Tibial nerve (tissue), 4 donors: ENCODE data around the gene PADI3.

ENCODE experiments used
- CTCF ChIP-seq, 5 experiments: fragments of 200-600 bp in 3 of 5; fragments of 450-650 bp in 2 of 5; sonication (generic) in 3 of 5; IDR thresholded peaks; one replicate each; pipeline ENCODE4 v1.5.1; 2016 to 2019; ENCODE audit warnings: antibody characterized with exemption in 5 of 5, mild to moderate bottlenecking in 3 of 5, moderate library complexity in 2 of 5
- EP300 ChIP-seq, 2 donors: sonication (generic); formaldehyde crosslinking; IDR thresholded peaks; one replicate each; pipeline ENCODE4 v1.6.1; 2017; ENCODE audit warnings: antibody characterized with exemption in 2 of 2, mild to moderate bottlenecking in 1 of 2

GRCh38 chr1:17290553-17290952 lies 41.7 kb downstream of the PADI3 start:
- no peak for TF ChIP-seq CTCF (IDR thresholded peaks at IDR 0.05)
- no peak for TF ChIP-seq EP300 (IDR thresholded peaks at IDR 0.05)
